ENCODE data around the gene PPP2R5D. TPM values are rescaled to one million over a fixed set of nuclear protein-coding genes. Genes with fewer than 3 reads are reported as not detected.

Gene PPP2R5D
- total RNA-seq, 2 experiments from 2014 or later: 35.0 to 35.6 TPM

DNA sequence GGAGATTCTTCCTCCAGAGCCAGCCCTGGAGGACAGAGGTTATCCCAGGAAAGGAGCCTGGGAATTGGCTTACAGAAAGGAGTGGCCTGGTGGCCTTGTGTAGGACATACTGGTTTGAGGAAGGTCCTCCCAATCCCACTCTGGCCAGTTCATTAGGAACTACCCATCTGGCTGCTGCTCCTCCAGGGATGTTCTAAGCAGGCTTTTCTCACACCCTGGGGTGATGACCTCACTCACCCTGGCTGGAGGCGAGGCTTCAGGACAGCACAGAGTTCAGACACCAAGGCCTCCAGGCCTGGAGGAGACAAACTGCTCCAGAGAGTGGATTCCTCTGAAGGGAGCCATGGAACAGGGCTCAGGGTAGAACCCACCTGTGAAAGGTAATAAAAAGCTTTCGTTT lies 14.9 kb upstream of the PPP2R5D start:
- Histone ChIP-seq H3K9me3 (ENCODE audit: low read length) (no peaks in the 10 kb centered on the region), H3K79me2 (ENCODE audit: insufficient read depth, low read depth, low read length) (no peaks in the 10 kb centered on the region), H2AFZ (ENCODE audit: low read length) (no peak overlapping the region), H3K36me3 (ENCODE audit: insufficient read depth, low read length) (peaks cover 21% of the 10 kb centered on the region), H3K4me1 (ENCODE audit: insufficient read depth, low read length, poor library complexity, severe bottlenecking) (no peaks in the 10 kb centered on the region), H4K20me1 (ENCODE audit: insufficient read depth, low read length) (no peaks in the 10 kb centered on the region), H3K27ac (ENCODE audit: low read depth, low read length, poor library complexity, severe bottlenecking) (no peak overlapping the region), H3K9me2 (ENCODE audit: insufficient read depth, low read length) (no peaks in the 10 kb centered on the region), H3K4me2 (ENCODE audit: low read length) (no peak overlapping the region), H3K4me3 (ENCODE audit: low read depth, low read length, poor library complexity, severe bottlenecking) (no peak overlapping the region)
- intact Hi-C loops (cut with micrococcal nuclease; ENCODE audit: unreplicated experiment): no loop called here
- ChIA-PET POLR2A (no interaction called here), CTCF (ENCODE audit: unreplicated experiment) (no interaction called here)
- TF ChIP-seq EZH2phosphoT487 (IDR thresholded peaks at IDR 0.05; ENCODE audit: borderline replicate concordance, low read depth, low read length) (no peak), CTCF (conservative IDR thresholded peaks at IDR 0.05; ENCODE audit: low read length) (no peak)
- no peak for DNase-seq (ENCODE audit: low spot score)
- no TSS peak for BruUV-seq (replicated peaks)

DNA sequence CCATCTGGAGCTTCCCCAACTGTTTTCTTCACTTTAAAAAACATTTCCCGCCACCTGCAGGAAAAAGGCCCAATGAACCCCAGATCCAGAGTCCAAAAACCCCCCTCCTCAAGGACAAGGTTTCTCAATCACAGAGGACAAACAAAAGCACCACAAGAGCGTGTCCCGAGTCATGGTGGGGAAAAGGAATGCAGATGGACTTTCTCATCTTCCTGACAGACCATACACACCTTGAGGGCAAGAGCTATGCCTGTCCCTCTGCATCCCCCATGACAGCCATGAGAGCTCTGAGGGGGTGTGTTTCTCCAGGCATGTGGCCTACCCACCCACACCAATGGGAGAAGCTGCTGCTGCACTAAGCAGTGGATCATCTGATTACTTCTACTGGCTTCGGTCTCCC lies 14.4 kb upstream of the PPP2R5D start:
- TF ChIP-seq EZH2phosphoT487 (IDR thresholded peaks at IDR 0.05; ENCODE audit: borderline replicate concordance, low read depth, low read length) (no peak), CTCF (conservative IDR thresholded peaks at IDR 0.05; ENCODE audit: low read length) (no peak)
- POLR2A ChIA-PET: no interaction called here
- no peaks in the 10 kb centered on the region for H3K9me3 ChIP-seq (ENCODE audit: low read length)
- DNase-seq (ENCODE audit: low spot score): no peak
- BruUV-seq (replicated peaks): no TSS peak
- no peak overlapping the region for H3K4me2 ChIP-seq (ENCODE audit: low read length)
- no peak overlapping the region for H2AFZ ChIP-seq (ENCODE audit: low read length)
- no peak overlapping the region for H3K4me3 ChIP-seq (ENCODE audit: low read depth, low read length, poor library complexity, severe bottlenecking)
- CTCF ChIA-PET (ENCODE audit: unreplicated experiment): no interaction called here
- H3K4me1 ChIP-seq (ENCODE audit: insufficient read depth, low read length, poor library complexity, severe bottlenecking): no peaks in the 10 kb centered on the region
- H3K36me3 ChIP-seq (ENCODE audit: insufficient read depth, low read length): peaks cover 20% of the 10 kb centered on the region
- intact Hi-C loops (cut with micrococcal nuclease; ENCODE audit: unreplicated experiment): no loop called here
- H3K27ac ChIP-seq (ENCODE audit: low read depth, low read length, poor library complexity, severe bottlenecking): no peak overlapping the region
- no peaks in the 10 kb centered on the region for H4K20me1 ChIP-seq (ENCODE audit: insufficient read depth, low read length)
- H3K9me2 ChIP-seq (ENCODE audit: insufficient read depth, low read length): no peaks in the 10 kb centered on the region
- no peaks in the 10 kb centered on the region for H3K79me2 ChIP-seq (ENCODE audit: insufficient read depth, low read depth, low read length)

DNA sequence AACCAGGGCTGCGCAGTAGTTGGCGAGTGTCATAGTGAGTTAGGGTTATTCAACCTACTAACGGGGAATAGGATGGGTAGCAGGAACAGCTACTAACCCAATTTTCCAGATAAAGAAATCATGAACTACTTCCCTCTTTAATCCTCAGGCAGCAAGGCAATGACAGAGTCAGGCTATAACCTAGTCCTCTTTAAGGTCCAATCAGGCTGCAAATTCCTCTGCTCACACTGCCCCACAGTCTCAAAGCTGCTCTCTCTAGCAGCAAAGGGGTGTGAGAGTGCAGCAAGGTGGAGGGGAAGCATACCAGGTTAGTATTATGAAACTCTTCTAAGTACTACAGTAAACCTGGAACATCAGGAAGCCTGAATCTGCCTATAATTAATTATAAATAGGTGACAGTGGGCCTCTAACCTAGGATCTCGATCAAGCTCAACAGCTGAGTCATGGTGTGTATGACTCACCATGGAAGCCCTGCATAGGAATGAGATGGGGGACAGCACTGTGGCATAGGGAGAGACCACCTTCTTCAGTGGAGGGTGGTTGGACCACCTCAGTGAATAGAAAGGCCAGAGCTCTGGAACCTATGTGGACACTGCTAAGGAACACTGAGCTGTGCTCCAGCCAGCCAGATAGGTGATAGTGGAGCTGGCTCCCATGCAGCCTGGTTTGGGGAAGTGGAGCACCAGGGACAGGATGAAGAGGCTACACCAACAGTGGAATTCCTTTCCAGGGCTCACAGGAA lies 13.3 kb upstream of the PPP2R5D start:
- Histone ChIP-seq H3K9me3 (ENCODE audit: low read length) (no peaks in the 10 kb centered on the region), H2AFZ (ENCODE audit: low read length) (no peak overlapping the region), H3K4me3 (ENCODE audit: low read depth, low read length, poor library complexity, severe bottlenecking) (no peak overlapping the region), H3K9me2 (ENCODE audit: insufficient read depth, low read length) (no peaks in the 10 kb centered on the region), H3K4me2 (ENCODE audit: low read length) (no peak overlapping the region), H3K4me1 (ENCODE audit: insufficient read depth, low read length, poor library complexity, severe bottlenecking) (no peaks in the 10 kb centered on the region), H4K20me1 (ENCODE audit: insufficient read depth, low read length) (no peaks in the 10 kb centered on the region), H3K36me3 (ENCODE audit: insufficient read depth, low read length) (peaks cover 25% of the 10 kb centered on the region), H3K27ac (ENCODE audit: low read depth, low read length, poor library complexity, severe bottlenecking) (no peak overlapping the region), H3K79me2 (ENCODE audit: insufficient read depth, low read depth, low read length) (no peaks in the 10 kb centered on the region)
- BruUV-seq (replicated peaks): no TSS peak
- CTCF ChIA-PET (ENCODE audit: unreplicated experiment): no interaction called here
- DNase-seq (ENCODE audit: low spot score): no peak
- TF ChIP-seq CTCF (conservative IDR thresholded peaks at IDR 0.05; ENCODE audit: low read length): no peak
- TF ChIP-seq EZH2phosphoT487 (IDR thresholded peaks at IDR 0.05; ENCODE audit: borderline replicate concordance, low read depth, low read length): no peak
- intact Hi-C loops (cut with micrococcal nuclease; ENCODE audit: unreplicated experiment): no loop called here
- POLR2A ChIA-PET: interaction anchor here (0.6 to 1.8 kb wide), 2 partner anchors 13 to 737 kb away, joined by 5 to 9 read pairs; partner anchors contain the start of gene PPP2R5D
